DOHH2 (cell line): ENCODE data around the gene GTF2A1.

Experiments used
- H3F3A ChIP-seq: fragments of 200-600 bp; sonication (generic), shearing (Covaris generic); 2 replicates; pipeline ENCODE4 v1.6.0; 2016; ENCODE audit warnings: antibody characterized with exemption, mild to moderate bottlenecking; ENCODE audit not compliant: control insufficient read depth, insufficient read depth
- H3K27ac ChIP-seq: fragments of 200-600 bp; sonication (generic); 2 replicates; pipeline ENCODE4 v1.5.1; 2014; ENCODE audit warnings: low read depth, mild to moderate bottlenecking, low read length, moderate library complexity
- H3K27me3 ChIP-seq: fragments of 200-600 bp; sonication (generic); 2 replicates; pipeline ENCODE4 v1.6.1; 2014; ENCODE audit warnings: mild to moderate bottlenecking, low read length, mixed read lengths; ENCODE audit not compliant: control insufficient read depth
- H3K36me3 ChIP-seq: fragments of 200-600 bp; sonication (generic); 2 replicates; pipeline ENCODE4 v1.6.1; 2014; ENCODE audit warnings: mild to moderate bottlenecking, low read length, moderate library complexity, mixed read lengths; ENCODE audit not compliant: control insufficient read depth
- H3K4me1 ChIP-seq: fragments of 200-600 bp; sonication (generic); 2 replicates; pipeline ENCODE4 v1.6.1; 2014; ENCODE audit warnings: mild to moderate bottlenecking, low read length, mixed read lengths; ENCODE audit not compliant: control insufficient read depth
- H3K4me2 ChIP-seq: fragments of 200-600 bp; sonication (generic); 2 replicates; pipeline ENCODE4 v1.6.0; 2014; ENCODE audit warnings: mild to moderate bottlenecking, low read length, moderate library complexity
- H3K4me3 ChIP-seq: fragments of 200-600 bp; sonication (generic); 2 replicates; pipeline ENCODE4 v1.5.1; 2014; ENCODE audit warnings: mild to moderate bottlenecking, low read length, mixed read lengths
- H3K79me2 ChIP-seq: fragments of 200-600 bp; sonication (generic); 2 replicates; pipeline ENCODE4 v1.6.1; 2014; ENCODE audit warnings: mild to moderate bottlenecking, low read length, mixed read lengths; ENCODE audit not compliant: control insufficient read depth
- H3K9me2 ChIP-seq: fragments of 200-600 bp; sonication (generic); replicated peaks from 2 replicates; pipeline ENCODE4 v1.6.1; 2014; ENCODE audit warnings: mild to moderate bottlenecking, low read length, mixed read lengths; ENCODE audit not compliant: control insufficient read depth
- H3K9me3 ChIP-seq: fragments of 200-600 bp; sonication (generic); 2 replicates; pipeline ENCODE4 v1.6.1; 2014; ENCODE audit warnings: antibody characterized with exemption, low read length, mixed read lengths; ENCODE audit not compliant: control insufficient read depth, insufficient read depth
- H4K20me1 ChIP-seq: fragments of 200-600 bp; sonication (generic); 2 replicates; pipeline ENCODE4 v1.6.0; 2014; ENCODE audit warnings: low read depth, mild to moderate bottlenecking, antibody characterized with exemption, low read length, moderate library complexity; ENCODE audit not compliant: control insufficient read depth, insufficient read depth
- CTCF ChIP-seq: fragments of 200-600 bp; sonication (generic); IDR thresholded peaks from one replicate; pipeline ENCODE4 v1.5.1; 2014; ENCODE audit warnings: antibody characterized with exemption, mild to moderate bottlenecking, low read depth, low read length; ENCODE audit not compliant: poor library complexity, severe bottlenecking
- EZH2phosphoT487 ChIP-seq: fragments of 200-600 bp; sonication (generic); IDR thresholded peaks from 2 replicates; pipeline ENCODE4 v1.6.1; 2017; ENCODE audit warnings: borderline replicate concordance, mild to moderate bottlenecking, antibody characterized with exemption, low read length, moderate library complexity, mixed read lengths

GTF2A1 gene

GRCh38 chr14:81222691-81223090 is 1.9 kb upstream of the GTF2A1 start:
- TF ChIP-seq EZH2phosphoT487, result no peak
- TF ChIP-seq CTCF, result no peak

GRCh38 chr14:81222126-81222525 is 1.4 kb upstream of the GTF2A1 start:
- H3K9me3 ChIP-seq, result peaks cover 4% of the 10 kb centered on the region; the same call in 1 of the 2 replicates
- H3K4me1 ChIP-seq, result peaks cover 28% of the 10 kb centered on the region
- H3K4me2 ChIP-seq, result peak overlapping the region; percentile 82
- peaks cover 18% of the 10 kb centered on the region for H3F3A ChIP-seq
- H3K36me3 ChIP-seq, result peaks cover 24% of the 10 kb centered on the region
- no peaks in the 10 kb centered on the region for H3K9me2 ChIP-seq
- peak overlapping the region; percentile 68 for H3K4me3 ChIP-seq
- no peaks in the 10 kb centered on the region for H3K27me3 ChIP-seq
- H4K20me1 ChIP-seq, result no peaks in the 10 kb centered on the region
- TF ChIP-seq CTCF, result no peak
- no peak for TF ChIP-seq EZH2phosphoT487
- H3K79me2 ChIP-seq, result peaks cover 34% of the 10 kb centered on the region
- peak overlapping the region; percentile 81; the same call in 1 of the 2 replicates for H3K27ac ChIP-seq

More at GRCh38 chr14:81222691-81223090, 1.9 kb upstream of the GTF2A1 start:
- no peak overlapping the region for H3K4me2 ChIP-seq
- no peaks in the 10 kb centered on the region for H3K9me2 ChIP-seq
- H3K27me3 ChIP-seq, result no peaks in the 10 kb centered on the region
- peaks cover 22% of the 10 kb centered on the region for H3K4me1 ChIP-seq
- peaks cover 18% of the 10 kb centered on the region for H3K36me3 ChIP-seq
- peaks cover 4% of the 10 kb centered on the region; the same call in 1 of the 2 replicates for H3K9me3 ChIP-seq
- H4K20me1 ChIP-seq, result no peaks in the 10 kb centered on the region
- H3K27ac ChIP-seq, result no peak overlapping the region
- H3K79me2 ChIP-seq, result peaks cover 28% of the 10 kb centered on the region
- H3F3A ChIP-seq, result peaks cover 18% of the 10 kb centered on the region
- no peak overlapping the region for H3K4me3 ChIP-seq

DNA sequence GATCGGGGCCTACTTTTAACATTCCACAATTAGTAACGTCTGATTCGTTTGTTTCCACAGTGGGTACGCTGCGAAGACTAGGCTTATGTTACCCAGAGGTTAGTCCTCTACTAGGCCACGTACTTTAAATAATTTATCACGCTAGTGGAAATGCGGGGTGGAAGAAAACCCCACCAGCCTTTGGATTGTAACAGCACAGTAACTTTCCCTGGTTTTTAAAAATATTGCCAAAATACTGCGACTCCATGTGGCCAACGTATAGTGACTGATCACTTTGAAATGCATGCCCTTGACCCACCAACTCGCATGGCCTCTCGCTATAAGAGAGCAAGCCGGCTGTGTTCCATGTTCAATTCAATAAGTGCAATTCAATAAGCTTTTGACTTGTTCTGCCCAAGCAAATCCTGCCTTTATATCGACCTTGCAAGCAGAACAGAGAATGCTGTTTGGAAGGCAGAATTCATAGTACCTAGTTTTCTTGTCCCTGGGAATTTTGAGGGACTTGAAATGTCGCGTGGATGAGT is 882 bp upstream of the GTF2A1 start:
- peak overlapping the region; percentile 68 for H3K4me3 ChIP-seq
- TF ChIP-seq CTCF (no peak), EZH2phosphoT487 (no peak)
- peak overlapping the region; percentile 82 for H3K4me2 ChIP-seq
- H3K9me3 ChIP-seq, result peaks cover 4% of the 10 kb centered on the region; the same call in 1 of the 2 replicates
- no peaks in the 10 kb centered on the region for H3K27me3 ChIP-seq
- peaks cover 33% of the 10 kb centered on the region for H3K4me1 ChIP-seq
- H3K36me3 ChIP-seq, result peaks cover 29% of the 10 kb centered on the region
- H3K27ac ChIP-seq, result peak overlapping the region; percentile 81
- H3K79me2 ChIP-seq, result peaks cover 39% of the 10 kb centered on the region
- peaks cover 18% of the 10 kb centered on the region for H3F3A ChIP-seq
- no peaks in the 10 kb centered on the region for H4K20me1 ChIP-seq
- no peaks in the 10 kb centered on the region for H3K9me2 ChIP-seq

GRCh38 chr14:81220580-81220829 is 254 bp downstream of the GTF2A1 start:
- peaks cover 40% of the 10 kb centered on the region for H3K36me3 ChIP-seq
- H3K9me2 ChIP-seq, result no peaks in the 10 kb centered on the region
- H4K20me1 ChIP-seq, result no peaks in the 10 kb centered on the region
- TF ChIP-seq EZH2phosphoT487, result no peak
- TF ChIP-seq CTCF, result no peak
- peaks cover 50% of the 10 kb centered on the region for H3K79me2 ChIP-seq
- peak overlapping the region; percentile 86 for H3K4me3 ChIP-seq
- peaks cover 4% of the 10 kb centered on the region; the same call in 1 of the 2 replicates for H3K9me3 ChIP-seq
- peaks cover 18% of the 10 kb centered on the region for H3F3A ChIP-seq
- no peaks in the 10 kb centered on the region for H3K27me3 ChIP-seq
- peak overlapping the region; percentile 81 for H3K27ac ChIP-seq
- H3K4me2 ChIP-seq, result peak overlapping the region; percentile 65
- H3K4me1 ChIP-seq, result peaks cover 34% of the 10 kb centered on the region
